Adrenal gland (tissue), 12 donors: ENCODE results near the gene POC1A. TPM values are rescaled to one million over a fixed set of nuclear protein-coding genes. Genes with fewer than 3 reads are reported as not detected.

Experiments
- DNase-seq, 7 donors: peaks; one replicate each; pipeline ENCODE4 v3.0.0-alpha.2; 2019 to 2020
- H3K27ac ChIP-seq, 5 donors: fragments of 200-600 bp; sonication (generic) in 4 of 5; 1 replicate in 3 of 5; 2 replicates in 2 of 5; pipeline versions ENCODE4 v1.5.1 to v1.8.0; 2016 to 2020; ENCODE audit warnings: mild to moderate bottlenecking in 1 of 5
- H3K27me3 ChIP-seq: fragments of 200-600 bp; 2 replicates; pipeline ENCODE4 v1.8.0; 2021
- H3K36me3 ChIP-seq, 2 donors: fragments of 200-600 bp; replicated peaks in 1 of 2; 1 replicate in 1 of 2; 2 replicates in 1 of 2; pipeline versions ENCODE4 v1.5.1 to v1.8.0; 2018 to 2022
- H3K4me1 ChIP-seq, 2 donors: fragments of 200-600 bp; replicated peaks in 1 of 2; 1 replicate in 1 of 2; 2 replicates in 1 of 2; pipeline versions ENCODE4 v1.5.1 to v1.8.0; 2018 to 2021
- H3K4me3 ChIP-seq, 4 donors: fragments of 200-600 bp; sonication (generic) in 3 of 4; one replicate each; pipeline ENCODE4 v1.5.1; 2016 to 2018
- H3K9me3 ChIP-seq, 3 donors: fragments of 200-600 bp; sonication (generic) in 1 of 3; replicated peaks in 1 of 3; 1 replicate in 2 of 3; 2 replicates in 1 of 3; pipeline versions ENCODE4 v1.5.1 to v1.8.0; 2016 to 2021
- CTCF ChIP-seq, 6 experiments: fragments of 450-650 bp in 4 of 6; fragments of 200-600 bp in 2 of 6; sonication (generic) in 1 of 6; IDR thresholded peaks; 1 replicate in 5 of 6; 2 replicates in 1 of 6; pipeline versions ENCODE4 v1.5.1 to v1.8.0; 2016 to 2021; ENCODE audit warnings: antibody characterized with exemption in 6 of 6, mild to moderate bottlenecking in 2 of 6, moderate library complexity in 1 of 6
- POLR2A ChIP-seq, 2 donors: fragments of 450-650 bp; IDR thresholded peaks; one replicate each; pipeline ENCODE4 v1.6.1; 2017; ENCODE audit warnings: antibody characterized with exemption in 2 of 2, mild to moderate bottlenecking in 2 of 2, moderate library complexity in 1 of 2
- WGBS, 4 donors: extraction: QIAGEN DNeasy Blood & Tissue Kit in 2 of 4; methylation state at CpG; one replicate each; pipeline versions ENCODE4 v1.1.5 to v1.1.7; 2013 to 2017; 5-methylcytosine and 5-hydroxymethylcytosine counted together
- intact Hi-C, 2 donors: fragments of 100-400 bp; cut with DNase I; formaldehyde crosslinking; loops; one replicate each; pipeline versions ENCODE4 v1.14.1 to v1.15.0; 2022 to 2023
- polyA plus RNA-seq, 3 donors: library from polyadenylated mRNA; stranded (reverse); fragments of 200-250 nt in 2 of 3; fragments of 350-450 nt in 1 of 3; fragmentation: Illumina TruSeq in 1 of 3; extraction: RNeasy Lipid Tissue Mini Kit (QIAGEN cat#74804) in 1 of 3; gene quantifications; one replicate each; pipeline ENCODE4 v1.2.3, GENCODE V29; 2013 to 2014
- total RNA-seq, 9 donors: library from RNA; depleted of rRNA in 4 of 9; stranded (reverse); fragments of >200 nt in 4 of 9; fragments of 120-200 nt in 1 of 9; fragmentation: NEBNext Ultra II Directional in 1 of 9; extraction: Animal tissue kit (Norgen Biotek cat#: 25700) in 1 of 9; gene quantifications; one replicate each; pipeline versions ENCODE4 v1.1.0 to v1.2.4, GENCODE V29; 2013 to 2023
- donor health status: healthy with polysubstance abuse.
- donor health status: Bipolar disorder and iron deficiency.
- donor health status: DM: yes; HTN: yes; CAD: no.
- donor health status: DM: no; HTN: no; CAD: no.
- donor health status: DM: no; HTN: no; CAD: no.
- donor health status: DM: yes; HTN: yes; CAD: no.

Gene POC1A
- total and polyA plus RNA-seq, 12 donors = 2.0 to 8.4 (median 5.5) TPM

- Histone ChIP-seq H3K27me3 (no peaks in the 10 kb centered on the region), H3K4me1 (no peaks in the 10 kb centered on the region), H3K4me3 (no peak overlapping the region), H3K36me3 (no peaks in the 10 kb centered on the region), H3K9me3 (no peaks in the 10 kb centered on the region), H3K27ac (no peak overlapping the region)
- WGBS, 4 donors = 97 to 98% (median 97%) methylated on average over 6 to 7 of the region's 7 CpGs
- intact Hi-C loops = no loop called here
- TF ChIP-seq POLR2A (IDR thresholded peaks at IDR 0.05) (no peak), CTCF (IDR thresholded peaks at IDR 0.05) (no peak)
- no peak for DNase-seq
These were observed 12.5 kb downstream of the POC1A start for GRCh38 chr3:52141751-52142150.

- 95 to 98% (median 97%) methylated on average over 4 to 5 of the region's 5 CpGs for whole genome bisulfite sequencing, 4 donors
- Histone ChIP-seq H3K4me1 (no peaks in the 10 kb centered on the region), H3K36me3 (no peaks in the 10 kb centered on the region), H3K27ac (no peak overlapping the region), H3K9me3 (no peaks in the 10 kb centered on the region), H3K27me3 (no peaks in the 10 kb centered on the region), H3K4me3 (no peak overlapping the region)
- intact Hi-C loops = no loop called here
- TF ChIP-seq CTCF (IDR thresholded peaks at IDR 0.05) (no peak), POLR2A (IDR thresholded peaks at IDR 0.05) (no peak)
- DNase-seq = no peak
These were observed 13.5 kb downstream of the POC1A start for GRCh38 chr3:52140769-52141168.

GRCh38 chr3:52140000-52140399, 14.2 kb downstream of the POC1A start:
- H3K36me3 ChIP-seq = no peaks in the 10 kb centered on the region
- no peak overlapping the region for H3K4me3 ChIP-seq
- H3K9me3 ChIP-seq = no peaks in the 10 kb centered on the region
- H3K27ac ChIP-seq = no peak overlapping the region
- no peak for DNase-seq
- intact Hi-C loops = no loop called here
- 95 to 98% (median 96%) methylated on average over 8 to 9 of the region's 9 CpGs for WGBS, 4 donors
- H3K27me3 ChIP-seq = no peaks in the 10 kb centered on the region
- H3K4me1 ChIP-seq = no peaks in the 10 kb centered on the region
- TF ChIP-seq CTCF (IDR thresholded peaks at IDR 0.05) = no peak

- H3K4me1 ChIP-seq = peaks cover 0 to 2% of the 10 kb centered on the region in 2 donors
- H3K36me3 ChIP-seq = no peaks in the 10 kb centered on the region
- intact Hi-C loops = no loop called here
- TF ChIP-seq POLR2A (IDR thresholded peaks at IDR 0.05) (no peak), CTCF (IDR thresholded peaks at IDR 0.05) (no peak)
- no peaks in the 10 kb centered on the region for H3K9me3 ChIP-seq
- H3K27me3 ChIP-seq = no peaks in the 10 kb centered on the region
- WGBS, 4 donors = 80 to 97% (median 92%) methylated on average over 1 to 7 of the region's 7 CpGs
- no peak overlapping the region for H3K27ac ChIP-seq
- DNase-seq = no peak
- H3K4me3 ChIP-seq = no peak overlapping the region
These were observed 16.9 kb downstream of the POC1A start for GRCh38 chr3:52137311-52137710.
